ENCODE measurements around the gene GCN1. TPM values are rescaled to one million over a fixed set of nuclear protein-coding genes. Genes with fewer than 3 reads are reported as not detected.

Gene GCN1
- total RNA-seq, 1 donor from 2014 or later = 52.4 TPM

DNA sequence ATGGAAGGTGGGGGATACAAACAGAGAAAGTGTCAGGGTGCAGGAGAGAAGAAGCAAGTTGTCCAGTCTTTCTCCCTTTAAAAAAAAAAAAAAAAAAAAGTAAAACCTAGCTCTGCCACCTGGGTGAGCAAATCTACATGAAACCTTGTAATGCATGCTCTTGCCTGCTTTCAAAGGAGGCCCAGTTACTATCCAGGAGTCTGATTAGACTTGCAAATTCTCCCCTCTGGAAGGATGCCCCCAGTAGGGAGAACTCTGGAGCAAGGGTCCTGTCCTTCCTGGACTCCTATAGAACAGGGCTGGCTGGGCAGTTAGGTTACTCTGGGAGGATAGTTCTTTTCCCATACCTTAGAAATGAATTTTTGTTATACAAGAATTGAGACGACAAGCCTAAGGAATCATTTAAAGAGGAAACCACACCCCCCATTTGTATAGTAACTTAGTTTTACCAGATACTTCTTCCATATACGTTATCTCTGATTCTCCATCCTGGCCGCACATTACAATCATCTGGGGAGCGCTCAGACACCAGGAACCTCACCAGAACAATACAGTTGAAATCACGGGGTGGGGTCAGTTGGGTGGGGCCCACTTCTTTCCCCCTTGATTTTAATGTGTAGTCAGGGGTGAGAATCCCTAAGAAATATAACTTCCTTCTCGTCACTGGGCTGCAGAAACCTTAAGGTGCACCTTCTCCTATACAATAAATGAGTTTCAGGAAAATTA, 108.4 kb downstream of the GCN1 start:
- DNase-seq (ENCODE audit: low read depth) (no peak), FAIRE-seq (no peak)
- TF ChIP-seq, protein P1, sequence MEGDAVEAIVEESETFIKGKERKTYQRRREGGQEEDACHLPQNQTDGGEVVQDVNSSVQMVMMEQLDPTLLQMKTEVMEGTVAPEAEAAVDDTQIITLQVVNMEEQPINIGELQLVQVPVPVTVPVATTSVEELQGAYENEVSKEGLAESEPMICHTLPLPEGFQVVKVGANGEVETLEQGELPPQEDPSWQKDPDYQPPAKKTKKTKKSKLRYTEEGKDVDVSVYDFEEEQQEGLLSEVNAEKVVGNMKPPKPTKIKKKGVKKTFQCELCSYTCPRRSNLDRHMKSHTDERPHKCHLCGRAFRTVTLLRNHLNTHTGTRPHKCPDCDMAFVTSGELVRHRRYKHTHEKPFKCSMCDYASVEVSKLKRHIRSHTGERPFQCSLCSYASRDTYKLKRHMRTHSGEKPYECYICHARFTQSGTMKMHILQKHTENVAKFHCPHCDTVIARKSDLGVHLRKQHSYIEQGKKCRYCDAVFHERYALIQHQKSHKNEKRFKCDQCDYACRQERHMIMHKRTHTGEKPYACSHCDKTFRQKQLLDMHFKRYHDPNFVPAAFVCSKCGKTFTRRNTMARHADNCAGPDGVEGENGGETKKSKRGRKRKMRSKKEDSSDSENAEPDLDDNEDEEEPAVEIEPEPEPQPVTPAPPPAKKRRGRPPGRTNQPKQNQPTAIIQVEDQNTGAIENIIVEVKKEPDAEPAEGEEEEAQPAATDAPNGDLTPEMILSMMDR (IDR thresholded peaks at IDR 0.05; ENCODE audit: insufficient read depth, low read length, severe bottlenecking) = no peak
- no peaks in the 10 kb centered on the region for H3K27me3 ChIP-seq (ENCODE audit: control insufficient read depth, insufficient read depth, low read length)
- H3K4me3 ChIP-seq (ENCODE audit: low read depth, low read length) = no peak overlapping the region
- peaks cover 4% of the 10 kb centered on the region for H3K36me3 ChIP-seq (ENCODE audit: control insufficient read depth, insufficient read depth, low read length)

DNA sequence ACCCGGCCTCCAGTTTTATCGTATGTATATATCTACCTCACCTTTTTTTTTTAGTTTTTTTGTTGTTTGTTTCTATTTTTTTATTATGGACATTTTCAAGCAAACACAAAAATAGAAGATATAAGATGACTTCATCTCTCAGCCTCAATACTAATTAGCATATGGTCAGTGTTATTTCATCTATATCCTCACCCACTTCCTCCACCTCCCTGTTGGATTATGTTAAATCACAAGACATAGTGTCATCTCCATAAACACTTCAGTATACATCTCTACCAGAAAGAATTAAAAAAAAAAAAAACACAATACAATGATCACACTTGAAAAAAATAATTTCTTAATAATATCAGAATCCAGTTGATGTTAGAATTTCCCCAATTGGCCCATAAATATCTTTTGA, 112.9 kb downstream of the GCN1 start:
- TF ChIP-seq, protein P1 (IDR thresholded peaks at IDR 0.05; ENCODE audit: insufficient read depth, low read length, severe bottlenecking) = no peak
- Histone ChIP-seq H3K27me3 (ENCODE audit: control insufficient read depth, insufficient read depth, low read length) (no peaks in the 10 kb centered on the region), H3K4me3 (ENCODE audit: low read depth, low read length) (no peak overlapping the region), H3K36me3 (ENCODE audit: control insufficient read depth, insufficient read depth, low read length) (no peaks in the 10 kb centered on the region)
- DNase-seq (ENCODE audit: low read depth) (no peak), FAIRE-seq (no peak)

DNA sequence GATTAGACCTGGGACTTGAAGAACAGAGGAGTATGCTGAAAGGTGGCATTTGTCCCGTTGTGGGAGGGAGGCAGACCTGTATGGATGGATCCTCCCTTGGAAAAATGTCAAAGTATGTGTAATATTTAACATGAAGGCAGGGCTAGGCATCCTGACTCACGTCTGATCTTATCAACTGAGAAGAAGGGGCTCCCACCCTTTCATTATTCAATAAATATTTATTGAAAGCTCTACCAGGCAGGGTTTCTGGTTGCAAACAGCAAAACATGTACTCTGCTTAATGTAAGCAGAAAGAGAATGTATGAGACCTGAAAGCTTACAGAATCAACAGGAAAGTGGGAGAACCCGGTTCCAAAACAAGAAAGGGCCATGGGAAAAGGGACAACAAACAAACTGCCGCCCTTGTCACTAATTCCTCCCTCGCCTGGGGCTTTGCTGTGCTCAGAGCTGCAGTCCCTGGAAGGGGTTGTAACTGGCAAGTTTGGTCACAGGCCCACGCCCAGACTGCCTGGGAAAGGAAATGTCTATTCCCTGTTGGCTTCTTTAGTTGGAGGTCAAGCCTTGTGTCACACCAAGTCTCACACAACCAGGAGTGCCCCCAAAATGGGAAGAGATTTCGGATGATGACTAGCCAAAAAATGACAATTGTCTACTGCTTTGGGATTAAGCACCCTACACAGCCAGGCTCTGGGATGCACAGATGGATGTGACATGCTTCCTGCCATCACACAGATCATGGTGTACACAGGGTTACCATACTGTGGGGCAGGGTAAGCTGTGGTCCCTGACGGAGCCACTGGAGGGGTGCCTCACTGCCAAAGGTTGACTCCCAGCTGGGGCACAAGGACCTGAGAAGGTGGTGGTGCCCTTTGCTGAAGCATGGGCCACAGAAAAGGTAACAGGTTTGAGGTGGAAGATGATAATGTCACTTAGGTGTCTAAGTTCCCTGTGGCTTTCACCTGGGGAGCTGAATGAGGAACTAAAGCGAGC, 114.8 kb downstream of the GCN1 start:
- TF ChIP-seq, protein P1 (IDR thresholded peaks at IDR 0.05; ENCODE audit: insufficient read depth, low read length, severe bottlenecking) = no peak
- DNase-seq (ENCODE audit: low read depth) (peak; percentile 82), FAIRE-seq (peak; percentile 32)
- H3K4me3 ChIP-seq (ENCODE audit: low read depth, low read length) = no peak overlapping the region
- no peaks in the 10 kb centered on the region for H3K36me3 ChIP-seq (ENCODE audit: control insufficient read depth, insufficient read depth, low read length)
- H3K27me3 ChIP-seq (ENCODE audit: control insufficient read depth, insufficient read depth, low read length) = no peaks in the 10 kb centered on the region

DNA sequence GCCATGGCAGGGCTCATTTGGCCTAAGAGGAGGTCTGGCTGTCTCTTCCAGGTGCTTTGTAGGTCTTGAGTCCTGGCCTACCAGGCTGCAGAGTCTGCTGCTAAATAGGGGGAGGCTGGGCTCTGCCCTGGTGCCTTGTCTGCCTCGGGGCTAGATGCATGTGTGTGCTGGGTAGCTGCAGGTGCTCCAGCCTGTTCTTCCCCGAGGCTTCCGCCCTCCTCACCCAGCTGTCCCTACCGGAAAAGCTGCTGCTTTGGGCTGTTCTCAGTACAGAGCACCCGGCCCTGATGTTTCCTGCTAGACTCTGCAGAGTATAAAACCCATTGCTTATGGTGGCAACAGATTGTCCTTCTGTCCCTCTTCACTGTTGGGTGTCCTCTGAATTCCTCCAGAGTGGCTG, 115.6 kb downstream of the GCN1 start:
- DNase-seq (ENCODE audit: low read depth) (no peak), FAIRE-seq (no peak)
- no peak overlapping the region for H3K4me3 ChIP-seq (ENCODE audit: low read depth, low read length)
- no peaks in the 10 kb centered on the region for H3K36me3 ChIP-seq (ENCODE audit: control insufficient read depth, insufficient read depth, low read length)
- no peaks in the 10 kb centered on the region for H3K27me3 ChIP-seq (ENCODE audit: control insufficient read depth, insufficient read depth, low read length)
- TF ChIP-seq, protein P1 (IDR thresholded peaks at IDR 0.05; ENCODE audit: insufficient read depth, low read length, severe bottlenecking) = no peak

DNA sequence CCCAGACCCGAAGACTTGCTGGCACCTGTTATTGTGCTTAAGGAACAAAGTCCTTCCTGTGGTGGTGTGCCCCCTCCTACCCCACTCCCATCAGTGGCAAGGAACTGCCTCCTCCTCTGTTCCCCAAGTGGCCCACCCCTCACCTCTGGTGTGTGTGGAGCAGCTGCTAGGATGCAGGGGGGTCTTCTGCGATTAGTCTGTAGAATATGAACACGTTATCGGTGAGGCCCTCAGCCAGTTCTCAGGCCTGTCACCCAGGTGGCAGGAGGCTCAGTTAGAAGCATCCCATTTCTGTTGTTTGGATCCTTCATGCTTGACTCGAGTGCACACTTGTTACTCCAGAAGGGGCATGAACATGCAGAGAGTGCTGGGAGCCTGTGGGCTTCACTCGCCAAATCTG, 117.3 kb downstream of the GCN1 start:
- Histone ChIP-seq H3K36me3 (ENCODE audit: control insufficient read depth, insufficient read depth, low read length) (peaks cover 1% of the 10 kb centered on the region), H3K27me3 (ENCODE audit: control insufficient read depth, insufficient read depth, low read length) (no peaks in the 10 kb centered on the region), H3K4me3 (ENCODE audit: low read depth, low read length) (no peak overlapping the region)
- no peak for FAIRE-seq
- TF ChIP-seq, protein P1 (IDR thresholded peaks at IDR 0.05; ENCODE audit: insufficient read depth, low read length, severe bottlenecking) = no peak
- no peak for DNase-seq (ENCODE audit: low read depth)

Other genes with a start within 250 kb of the GCN1 start
- 10.8 and 30.7 TPM in 2 replicates for gene BICDL1, start 205.5 kb downstream of the GCN1 start, total RNA-seq
- 26.9 and 31.5 TPM in 2 replicates for gene RAB35, start 78.0 kb downstream of the GCN1 start, total RNA-seq
- gene RPLP0, start 6.4 kb upstream of the GCN1 start, total RNA-seq = 5,132 and 7,160 TPM in 2 replicates
- gene PXN, start 71.0 kb upstream of the GCN1 start, total RNA-seq = 28.0 and 29.5 TPM in 2 replicates
- under 0.01 and 383 TPM in 2 replicates for gene RNU4-2, start 97.2 kb upstream of the GCN1 start, total RNA-seq
- gene RNU4-1, start 98.5 kb upstream of the GCN1 start, total RNA-seq = under 0.01 and 564 TPM in 2 replicates
- gene SIRT4, start 107.6 kb upstream of the GCN1 start, total RNA-seq = 0.79 and 1.3 TPM in 2 replicates
- not detected in 2 replicates for gene PLA2G1B, start 133.1 kb upstream of the GCN1 start, total RNA-seq
- gene MSI1, start 174.4 kb upstream of the GCN1 start, total RNA-seq = not detected in 2 replicates
- gene COX6A1, start 243.4 kb upstream of the GCN1 start, total RNA-seq = 659 and 789 TPM in 2 replicates

All from bronchial epithelial cell (primary cell).